Measurements from ENCODE around the gene UBE3B.

Gene UBE3B

GRCh38 chr12:109532721-109533486 lies 55.5 kb downstream of the UBE3B start:
- H2BK5ac ChIP-seq (ENCODE audit: low read length): no peak overlapping the region
- H3K27ac ChIP-seq (ENCODE audit: low read depth, low read length): no peak overlapping the region
- H3K4ac ChIP-seq (ENCODE audit: low read depth, low read length): no peak overlapping the region
- no peaks in the 10 kb centered on the region for H3K27me3 ChIP-seq (ENCODE audit: insufficient read depth, low read length, poor library complexity)
- no peak overlapping the region for H3K56ac ChIP-seq (ENCODE audit: low read length)
- DNase-seq: no peak
- no peak overlapping the region for H2AK5ac ChIP-seq (ENCODE audit: low read length)
- H3K4me2 ChIP-seq (ENCODE audit: low read length): no peak overlapping the region
- peaks cover 4% of the 10 kb centered on the region for H3K4me1 ChIP-seq (ENCODE audit: control insufficient read depth, low read depth, low read length)
- H2BK15ac ChIP-seq (replicated peaks; ENCODE audit: low read depth): no peak overlapping the region
- no peak overlapping the region for H4K5ac ChIP-seq (ENCODE audit: low read length)
- H3K4me3 ChIP-seq (ENCODE audit: low read length): no peak overlapping the region
- no peaks in the 10 kb centered on the region for H3K36me3 ChIP-seq (ENCODE audit: control insufficient read depth, insufficient read depth, low read length)
- no peak overlapping the region for H2BK120ac ChIP-seq (ENCODE audit: low read depth, low read length)
- no peak overlapping the region for H3K23ac ChIP-seq (ENCODE audit: low read length)
- no peak overlapping the region for H4K8ac ChIP-seq (ENCODE audit: low read depth, low read length)
- H3K79me2 ChIP-seq (ENCODE audit: control insufficient read depth, insufficient read depth, low read length): no peaks in the 10 kb centered on the region
- no peak overlapping the region for H3K18ac ChIP-seq (ENCODE audit: low read length)
- H3K79me1 ChIP-seq (ENCODE audit: low read length): no peaks in the 10 kb centered on the region
- no peak overlapping the region for H3K9ac ChIP-seq (ENCODE audit: low read length)
- WGBS (ENCODE audit: extremely low coverage, insufficient coverage, low lambda C conversion rate): no CpG with 5 or more reads among the region's 24 CpGs

GRCh38 chr12:109533487-109533740 lies 56.0 kb downstream of the UBE3B start:
- no peak overlapping the region for H4K8ac ChIP-seq (ENCODE audit: low read depth, low read length)
- H3K79me2 ChIP-seq (ENCODE audit: control insufficient read depth, insufficient read depth, low read length): no peaks in the 10 kb centered on the region
- no peak overlapping the region for H2BK5ac ChIP-seq (ENCODE audit: low read length)
- H3K36me3 ChIP-seq (ENCODE audit: control insufficient read depth, insufficient read depth, low read length): no peaks in the 10 kb centered on the region
- H3K23ac ChIP-seq (ENCODE audit: low read length): no peak overlapping the region
- H3K18ac ChIP-seq (ENCODE audit: low read length): no peak overlapping the region
- H3K27ac ChIP-seq (ENCODE audit: low read depth, low read length): no peak overlapping the region
- H3K4ac ChIP-seq (ENCODE audit: low read depth, low read length): no peak overlapping the region
- H3K4me1 ChIP-seq (ENCODE audit: control insufficient read depth, low read depth, low read length): peaks cover 4% of the 10 kb centered on the region
- no peak overlapping the region for H2BK120ac ChIP-seq (ENCODE audit: low read depth, low read length)
- no peak overlapping the region for H3K56ac ChIP-seq (ENCODE audit: low read length)
- H3K4me2 ChIP-seq (ENCODE audit: low read length): no peak overlapping the region
- no peak overlapping the region for H2BK15ac ChIP-seq (replicated peaks; ENCODE audit: low read depth)
- no peak overlapping the region for H2AK5ac ChIP-seq (ENCODE audit: low read length)
- no peak overlapping the region for H4K5ac ChIP-seq (ENCODE audit: low read length)
- DNase-seq: no peak
- WGBS (ENCODE audit: extremely low coverage, insufficient coverage, low lambda C conversion rate): no CpG with 5 or more reads among the region's 8 CpGs
- no peak overlapping the region for H3K9ac ChIP-seq (ENCODE audit: low read length)
- H3K4me3 ChIP-seq (ENCODE audit: low read length): no peak overlapping the region
- no peaks in the 10 kb centered on the region for H3K79me1 ChIP-seq (ENCODE audit: low read length)
- no peaks in the 10 kb centered on the region for H3K27me3 ChIP-seq (ENCODE audit: insufficient read depth, low read length, poor library complexity)

GRCh38 chr12:109534456-109534855 lies 57.0 kb downstream of the UBE3B start:
- no peak overlapping the region for H3K9ac ChIP-seq (ENCODE audit: low read length)
- no peak overlapping the region for H3K23ac ChIP-seq (ENCODE audit: low read length)
- H3K79me1 ChIP-seq (ENCODE audit: low read length): no peaks in the 10 kb centered on the region
- no peak overlapping the region for H3K4me2 ChIP-seq (ENCODE audit: low read length)
- no peak overlapping the region for H4K8ac ChIP-seq (ENCODE audit: low read depth, low read length)
- no peak overlapping the region for H3K4me3 ChIP-seq (ENCODE audit: low read length)
- peaks cover 4% of the 10 kb centered on the region for H3K4me1 ChIP-seq (ENCODE audit: control insufficient read depth, low read depth, low read length)
- H4K5ac ChIP-seq (ENCODE audit: low read length): no peak overlapping the region
- no peak overlapping the region for H3K56ac ChIP-seq (ENCODE audit: low read length)
- H3K27me3 ChIP-seq (ENCODE audit: insufficient read depth, low read length, poor library complexity): no peaks in the 10 kb centered on the region
- no peak overlapping the region for H2BK15ac ChIP-seq (replicated peaks; ENCODE audit: low read depth)
- DNase-seq: no peak
- no peak overlapping the region for H2BK5ac ChIP-seq (ENCODE audit: low read length)
- no peak overlapping the region for H2AK5ac ChIP-seq (ENCODE audit: low read length)
- H3K18ac ChIP-seq (ENCODE audit: low read length): no peak overlapping the region
- H3K36me3 ChIP-seq (ENCODE audit: control insufficient read depth, insufficient read depth, low read length): no peaks in the 10 kb centered on the region
- H3K27ac ChIP-seq (ENCODE audit: low read depth, low read length): no peak overlapping the region
- no peak overlapping the region for H2BK120ac ChIP-seq (ENCODE audit: low read depth, low read length)
- H3K79me2 ChIP-seq (ENCODE audit: control insufficient read depth, insufficient read depth, low read length): no peaks in the 10 kb centered on the region
- H3K4ac ChIP-seq (ENCODE audit: low read depth, low read length): no peak overlapping the region
- no CpG with 5 or more reads among the region's 15 CpGs for WGBS (ENCODE audit: extremely low coverage, insufficient coverage, low lambda C conversion rate)

- Histone ChIP-seq H3K56ac (ENCODE audit: low read length) (no peak overlapping the region), H3K4me2 (ENCODE audit: low read length) (no peak overlapping the region), H3K4me3 (ENCODE audit: low read length) (no peak overlapping the region), H2BK5ac (ENCODE audit: low read length) (no peak overlapping the region), H4K8ac (ENCODE audit: low read depth, low read length) (no peak overlapping the region), H2BK120ac (ENCODE audit: low read depth, low read length) (no peak overlapping the region), H3K79me2 (ENCODE audit: control insufficient read depth, insufficient read depth, low read length) (no peaks in the 10 kb centered on the region), H3K27me3 (ENCODE audit: insufficient read depth, low read length, poor library complexity) (no peaks in the 10 kb centered on the region), H2BK15ac (replicated peaks; ENCODE audit: low read depth) (no peak overlapping the region), H3K36me3 (ENCODE audit: control insufficient read depth, insufficient read depth, low read length) (no peaks in the 10 kb centered on the region), H3K4me1 (ENCODE audit: control insufficient read depth, low read depth, low read length) (no peaks in the 10 kb centered on the region), H3K4ac (ENCODE audit: low read depth, low read length) (no peak overlapping the region), H3K23ac (ENCODE audit: low read length) (no peak overlapping the region), H3K27ac (ENCODE audit: low read depth, low read length) (no peak overlapping the region), H4K5ac (ENCODE audit: low read length) (no peak overlapping the region), H3K9ac (ENCODE audit: low read length) (no peak overlapping the region), H3K79me1 (ENCODE audit: low read length) (no peaks in the 10 kb centered on the region), H3K18ac (ENCODE audit: low read length) (no peak overlapping the region), H2AK5ac (ENCODE audit: low read length) (no peak overlapping the region)
- DNase-seq: no peak
- WGBS (ENCODE audit: extremely low coverage, insufficient coverage, low lambda C conversion rate): no CpG with 5 or more reads among the region's 25 CpGs
Measured at GRCh38 chr12:109535231-109535862, 57.9 kb downstream of the UBE3B start.

GRCh38 chr12:109535863-109536250 lies 58.4 kb downstream of the UBE3B start:
- no peak overlapping the region for H3K4me3 ChIP-seq (ENCODE audit: low read length)
- no peak for DNase-seq
- no peak overlapping the region for H3K9ac ChIP-seq (ENCODE audit: low read length)
- no peak overlapping the region for H3K4me2 ChIP-seq (ENCODE audit: low read length)
- H3K4me1 ChIP-seq (ENCODE audit: control insufficient read depth, low read depth, low read length): no peaks in the 10 kb centered on the region
- no peak overlapping the region for H3K4ac ChIP-seq (ENCODE audit: low read depth, low read length)
- no peaks in the 10 kb centered on the region for H3K27me3 ChIP-seq (ENCODE audit: insufficient read depth, low read length, poor library complexity)
- no peak overlapping the region for H3K23ac ChIP-seq (ENCODE audit: low read length)
- no peak overlapping the region for H3K18ac ChIP-seq (ENCODE audit: low read length)
- no peaks in the 10 kb centered on the region for H3K36me3 ChIP-seq (ENCODE audit: control insufficient read depth, insufficient read depth, low read length)
- H2BK15ac ChIP-seq (replicated peaks; ENCODE audit: low read depth): no peak overlapping the region
- no peak overlapping the region for H2AK5ac ChIP-seq (ENCODE audit: low read length)
- no peaks in the 10 kb centered on the region for H3K79me1 ChIP-seq (ENCODE audit: low read length)
- H3K79me2 ChIP-seq (ENCODE audit: control insufficient read depth, insufficient read depth, low read length): no peaks in the 10 kb centered on the region
- no CpG with 5 or more reads among the region's 5 CpGs for WGBS (ENCODE audit: extremely low coverage, insufficient coverage, low lambda C conversion rate)
- peak overlapping the region; percentile 22 for H3K56ac ChIP-seq (ENCODE audit: low read length)
- no peak overlapping the region for H2BK120ac ChIP-seq (ENCODE audit: low read depth, low read length)
- no peak overlapping the region for H4K5ac ChIP-seq (ENCODE audit: low read length)
- no peak overlapping the region for H4K8ac ChIP-seq (ENCODE audit: low read depth, low read length)
- no peak overlapping the region for H3K27ac ChIP-seq (ENCODE audit: low read depth, low read length)
- H2BK5ac ChIP-seq (ENCODE audit: low read length): no peak overlapping the region

- Histone ChIP-seq H3K79me1 (ENCODE audit: low read length) (no peaks in the 10 kb centered on the region), H2BK5ac (ENCODE audit: low read length) (no peak overlapping the region), H3K4me2 (ENCODE audit: low read length) (no peak overlapping the region), H3K79me2 (ENCODE audit: control insufficient read depth, insufficient read depth, low read length) (no peaks in the 10 kb centered on the region), H3K36me3 (ENCODE audit: control insufficient read depth, insufficient read depth, low read length) (no peaks in the 10 kb centered on the region), H3K27ac (ENCODE audit: low read depth, low read length) (no peak overlapping the region), H3K27me3 (ENCODE audit: insufficient read depth, low read length, poor library complexity) (no peaks in the 10 kb centered on the region), H3K23ac (ENCODE audit: low read length) (no peak overlapping the region), H3K4me1 (ENCODE audit: control insufficient read depth, low read depth, low read length) (no peaks in the 10 kb centered on the region), H3K18ac (ENCODE audit: low read length) (no peak overlapping the region), H3K9ac (ENCODE audit: low read length) (no peak overlapping the region), H2BK120ac (ENCODE audit: low read depth, low read length) (no peak overlapping the region), H4K8ac (ENCODE audit: low read depth, low read length) (no peak overlapping the region), H4K5ac (ENCODE audit: low read length) (no peak overlapping the region), H2BK15ac (replicated peaks; ENCODE audit: low read depth) (no peak overlapping the region), H3K4me3 (ENCODE audit: low read length) (no peak overlapping the region), H3K4ac (ENCODE audit: low read depth, low read length) (no peak overlapping the region), H2AK5ac (ENCODE audit: low read length) (no peak overlapping the region), H3K56ac (ENCODE audit: low read length) (no peak overlapping the region)
- WGBS (ENCODE audit: extremely low coverage, insufficient coverage, low lambda C conversion rate): no CpG with 5 or more reads among the region's 8 CpGs
- no peak for DNase-seq
Measured at GRCh38 chr12:109537136-109537535, 59.7 kb downstream of the UBE3B start.
